Keratinocyte (primary cell): ENCODE results near the gene BORCS5. TPM values are rescaled to one million over a fixed set of nuclear protein-coding genes. Genes with fewer than 3 reads are reported as not detected.

Experiments
- DNase-seq: peaks from one replicate; pipeline ENCODE4 v3.0.0-alpha.2; 2011; ENCODE audit warnings: low read depth, missing footprints, low spot score
- FAIRE-seq: peaks from 2 replicates; lab custom pipeline; 2011; peaks lifted over from hg19 to GRCh38; lab: Jason Lieb, UNC
- H2AFZ ChIP-seq: 2 replicates; pipeline ENCODE4 v1.6.0; 2012; ENCODE audit warnings: low read length, control low read depth, inconsistent platforms; ENCODE audit not compliant: control insufficient read depth
- H3K27ac ChIP-seq: 2 replicates; pipeline ENCODE4 v1.5.1; 2011; ENCODE audit warnings: low read length; ENCODE audit not compliant: control insufficient read depth, insufficient read depth
- H3K27me3 ChIP-seq: 3 replicates; pipeline ENCODE4 v1.6.0; 2011; ENCODE audit warnings: low read length; ENCODE audit not compliant: control insufficient read depth, insufficient read depth; ENCODE audit errors: extremely low read depth
- H3K36me3 ChIP-seq, 2 experiments: 2 replicates in 1 of 2; 3 replicates in 1 of 2; pipeline ENCODE4 v1.5.1; 2011; ENCODE audit warnings: low read length in 2 of 2, mild to moderate bottlenecking in 1 of 2; ENCODE audit not compliant: control insufficient read depth in 2 of 2, insufficient read depth in 2 of 2; ENCODE audit errors: extremely low read depth in 1 of 2
- H3K4me1 ChIP-seq: 3 replicates; pipeline ENCODE4 v1.5.1; 2011; ENCODE audit warnings: low read length; ENCODE audit not compliant: control insufficient read depth, insufficient read depth; ENCODE audit errors: extremely low read depth
- H3K4me2 ChIP-seq: 3 replicates; pipeline ENCODE4 v1.6.0; 2011; ENCODE audit warnings: low read depth, low read length; ENCODE audit not compliant: control insufficient read depth, insufficient read depth; ENCODE audit errors: extremely low read depth
- H3K4me3 ChIP-seq, 3 experiments: fragments of 200-600 bp in 1 of 3; sonication (generic) in 1 of 3; 2 replicates in 2 of 3; 3 replicates in 1 of 3; pipeline ENCODE4 v1.5.1; 2011 to 2016; ENCODE audit warnings: low read length in 3 of 3, mild to moderate bottlenecking in 3 of 3, control low read depth in 2 of 3, inconsistent platforms in 1 of 3, low read depth in 1 of 3, mixed read lengths in 1 of 3, mixed run types in 1 of 3, moderate library complexity in 1 of 3; ENCODE audit not compliant: control insufficient read depth in 2 of 3, insufficient read depth in 2 of 3; ENCODE audit errors: extremely low read depth in 1 of 3
- H3K79me2 ChIP-seq: 2 replicates; pipeline ENCODE4 v1.6.0; 2012; ENCODE audit warnings: low read length; ENCODE audit not compliant: control insufficient read depth, insufficient read depth
- H3K9ac ChIP-seq: 3 replicates; pipeline ENCODE4 v1.6.0; 2011; ENCODE audit warnings: low read length; ENCODE audit not compliant: control insufficient read depth, insufficient read depth; ENCODE audit errors: extremely low read depth
- H3K9me1 ChIP-seq: 3 replicates; pipeline ENCODE4 v1.6.0; 2011; ENCODE audit warnings: low read length; ENCODE audit not compliant: control insufficient read depth, insufficient read depth; ENCODE audit errors: extremely low read depth
- H3K9me3 ChIP-seq: 2 replicates; pipeline ENCODE4 v1.5.1; 2012; ENCODE audit warnings: low read depth, low read length; ENCODE audit not compliant: control insufficient read depth
- H4K20me1 ChIP-seq: 3 replicates; pipeline ENCODE4 v1.6.0; 2011; ENCODE audit warnings: low read length; ENCODE audit not compliant: control insufficient read depth, insufficient read depth; ENCODE audit errors: extremely low read depth
- EZH2 ChIP-seq: IDR thresholded peaks from one replicate; pipeline ENCODE4 v1.6.1; 2012; ENCODE audit warnings: inconsistent platforms, mild to moderate bottlenecking, low read length, moderate library complexity
- dilution Hi-C: fragments of 300-500 bp; cut with MboI; formaldehyde crosslinking; loops from one replicate; pipeline ENCODE4 v1.7.0; 2020; ENCODE audit warnings: low sequenced_read_pairs; ENCODE audit not compliant: extremely low pct_ligation_motif_present
- polyA plus RNA-seq, 5 experiments: library from polyadenylated mRNA; depleted of rRNA in 3 of 5; stranded (reverse) in 3 of 5; stranded (forward) in 1 of 5; unstranded in 1 of 5; fragments of >200 nt; gene quantifications; 1 replicate in 1 of 5; 2 replicates in 3 of 5; 3 replicates in 1 of 5; pipeline versions ENCODE4 v1.2.1 to v1.2.3, GENCODE V29; 2011 to 2012; ENCODE audit warnings: missing spikeins in 2 of 5, low read depth in 1 of 5, low replicate concordance in 1 of 5
- TF ChIP-seq, protein P1 (sequence below), 3 experiments: IDR thresholded peaks in 1 of 3; conservative IDR thresholded peaks in 1 of 3; optimal IDR thresholded peaks in 1 of 3; 2 replicates in 2 of 3; 3 replicates in 1 of 3; pipeline versions ENCODE3 to v1.5.1; 2011; ENCODE audit warnings: low read length in 3 of 3, mild to moderate bottlenecking in 3 of 3, moderate library complexity in 2 of 3, control low read depth in 1 of 3, inconsistent platforms in 1 of 3; ENCODE audit not compliant: insufficient read depth in 2 of 3; ENCODE audit errors: extremely low read depth in 1 of 3

BORCS5 gene
- polyA plus RNA-seq, 1 donor (not counting 4 experiments of a cell fraction or from before 2014, with no cell fraction given), result 5.4 TPM

DNA sequence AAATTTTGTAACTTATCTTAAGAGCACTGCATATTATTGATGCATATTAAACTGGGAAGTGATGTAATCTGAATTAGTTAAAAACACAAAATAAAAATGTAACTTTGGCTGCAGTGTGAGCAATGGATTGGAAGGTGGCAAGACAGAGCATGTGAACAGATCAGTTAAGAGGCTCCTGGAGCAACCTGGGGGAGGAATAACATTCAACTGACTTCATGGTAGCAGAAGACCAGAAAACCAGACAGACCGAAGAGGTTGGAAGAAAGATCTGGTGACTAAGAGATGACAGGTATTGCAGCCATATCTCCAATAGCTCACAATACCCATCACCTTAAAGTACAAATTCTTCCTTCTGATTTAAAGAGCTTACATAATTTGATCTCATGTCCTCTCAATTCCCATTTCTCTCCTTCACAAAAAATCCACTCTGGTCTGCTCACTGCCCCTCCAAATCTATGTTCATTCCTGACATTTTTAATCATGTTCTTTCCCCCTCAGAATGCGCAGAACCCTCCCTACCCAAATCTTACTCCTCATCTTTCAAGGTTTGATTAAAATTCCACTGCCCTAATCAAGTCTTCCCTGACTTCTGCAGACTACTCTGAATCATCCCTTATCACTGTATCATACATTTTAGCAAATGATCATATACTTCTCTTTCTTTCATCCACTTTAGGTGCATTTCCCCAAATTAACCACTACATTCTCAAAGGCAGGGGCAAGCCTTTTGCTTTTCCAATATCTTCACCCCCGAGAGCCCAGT is 154.3 kb downstream of the BORCS5 start:
- no peaks in the 10 kb centered on the region for H3K36me3 ChIP-seq
- TF ChIP-seq EZH2, result no peak
- TF ChIP-seq, protein P1, sequence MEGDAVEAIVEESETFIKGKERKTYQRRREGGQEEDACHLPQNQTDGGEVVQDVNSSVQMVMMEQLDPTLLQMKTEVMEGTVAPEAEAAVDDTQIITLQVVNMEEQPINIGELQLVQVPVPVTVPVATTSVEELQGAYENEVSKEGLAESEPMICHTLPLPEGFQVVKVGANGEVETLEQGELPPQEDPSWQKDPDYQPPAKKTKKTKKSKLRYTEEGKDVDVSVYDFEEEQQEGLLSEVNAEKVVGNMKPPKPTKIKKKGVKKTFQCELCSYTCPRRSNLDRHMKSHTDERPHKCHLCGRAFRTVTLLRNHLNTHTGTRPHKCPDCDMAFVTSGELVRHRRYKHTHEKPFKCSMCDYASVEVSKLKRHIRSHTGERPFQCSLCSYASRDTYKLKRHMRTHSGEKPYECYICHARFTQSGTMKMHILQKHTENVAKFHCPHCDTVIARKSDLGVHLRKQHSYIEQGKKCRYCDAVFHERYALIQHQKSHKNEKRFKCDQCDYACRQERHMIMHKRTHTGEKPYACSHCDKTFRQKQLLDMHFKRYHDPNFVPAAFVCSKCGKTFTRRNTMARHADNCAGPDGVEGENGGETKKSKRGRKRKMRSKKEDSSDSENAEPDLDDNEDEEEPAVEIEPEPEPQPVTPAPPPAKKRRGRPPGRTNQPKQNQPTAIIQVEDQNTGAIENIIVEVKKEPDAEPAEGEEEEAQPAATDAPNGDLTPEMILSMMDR (optimal IDR thresholded peaks at IDR 0.05 in 1 of 3, IDR thresholded peaks at IDR 0.05 in 1 of 3, conservative IDR thresholded peaks at IDR 0.05 in 1 of 3; ENCODE audit: extremely low read depth in 1 of 3, insufficient read depth in 2 of 3, low read length in 3 of 3), result no peak
- H3K27me3 ChIP-seq, result no peaks in the 10 kb centered on the region
- dilution Hi-C loops, result no loop called here
- no peaks in the 10 kb centered on the region for H3K9me3 ChIP-seq
- H3K9ac ChIP-seq, result peak overlapping the region; percentile 55
- peaks cover 1% of the 10 kb centered on the region for H3K79me2 ChIP-seq
- FAIRE-seq, result peak; percentile 89
- peak overlapping the region; percentile 60 for H3K4me2 ChIP-seq
- H3K4me1 ChIP-seq, result peaks cover 39% of the 10 kb centered on the region
- peak overlapping the region; percentile 96 for H3K27ac ChIP-seq
- H2AFZ ChIP-seq, result no peak overlapping the region
- H4K20me1 ChIP-seq, result no peaks in the 10 kb centered on the region
- peak; percentile 71 for DNase-seq
- H3K4me3 ChIP-seq, result no peak overlapping the region
- no peaks in the 10 kb centered on the region for H3K9me1 ChIP-seq

GRCh38 chr12:12511895-12512711 is 155.2 kb downstream of the BORCS5 start:
- H4K20me1 ChIP-seq, result no peaks in the 10 kb centered on the region
- no peaks in the 10 kb centered on the region for H3K27me3 ChIP-seq
- dilution Hi-C loops, result no loop called here
- H3K4me1 ChIP-seq, result peaks cover 39% of the 10 kb centered on the region
- FAIRE-seq (no peak), DNase-seq (no peak)
- no peak overlapping the region for H2AFZ ChIP-seq
- no peak overlapping the region for H3K4me2 ChIP-seq
- TF ChIP-seq EZH2, result no peak
- TF ChIP-seq, protein P1 (optimal IDR thresholded peaks at IDR 0.05 in 1 of 3, IDR thresholded peaks at IDR 0.05 in 1 of 3, conservative IDR thresholded peaks at IDR 0.05 in 1 of 3; ENCODE audit: extremely low read depth in 1 of 3, insufficient read depth in 2 of 3, low read length in 3 of 3), result no peak
- no peaks in the 10 kb centered on the region for H3K9me3 ChIP-seq
- no peak overlapping the region for H3K4me3 ChIP-seq
- H3K79me2 ChIP-seq, result peaks cover 1% of the 10 kb centered on the region
- H3K36me3 ChIP-seq, result no peaks in the 10 kb centered on the region
- no peaks in the 10 kb centered on the region for H3K9me1 ChIP-seq
- peak overlapping the region; percentile 2 for H3K9ac ChIP-seq
- peak overlapping the region; percentile 96 for H3K27ac ChIP-seq
